DMS114 treated with DMSO at 0.1 percent for 48 hours (cell line): Measurements from ENCODE around the gene TIMM22.
"Not testable (repeated sequence)": the region's sequence is repeated elsewhere in the genome, so short reads cannot be mapped to it uniquely, and the experiment has no call there.

Source experiments
- DNase-seq: peaks from one replicate; lab custom pipeline; 2025; ENCODE audit not compliant: unreplicated experiment; lab: John Stamatoyannopoulos, UW

TIMM22 gene

DNA sequence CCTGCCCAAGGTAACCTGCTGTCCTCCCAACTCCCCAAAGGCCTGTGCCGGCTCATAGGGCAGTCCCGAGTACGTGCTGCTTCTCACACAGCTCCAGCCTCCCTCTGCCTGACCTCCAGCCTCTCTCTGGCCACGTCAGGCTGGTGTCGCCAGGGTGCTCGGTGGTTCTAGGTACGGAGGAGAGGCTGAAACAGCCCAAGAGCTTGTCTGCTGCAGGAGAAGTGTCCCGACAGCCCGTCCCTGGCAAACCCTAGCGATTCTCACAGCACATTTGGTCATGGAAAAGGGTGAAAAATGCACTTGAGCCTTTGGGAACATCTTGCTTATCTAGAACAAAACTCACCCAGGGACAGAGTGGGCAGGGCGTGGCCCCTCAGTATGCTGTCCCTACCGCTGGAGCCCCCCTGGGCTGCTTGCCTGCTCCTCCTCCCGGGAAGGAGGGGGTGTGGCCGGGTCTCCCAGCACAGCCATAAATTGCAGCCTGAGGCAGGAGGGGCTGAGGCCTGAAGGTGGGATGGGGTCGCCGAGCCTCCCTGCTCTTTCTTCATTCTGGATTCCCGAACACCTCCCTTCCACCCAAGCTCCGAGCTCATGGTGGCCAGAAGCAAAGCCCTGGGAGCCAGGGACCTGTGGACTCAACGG, 40.4 kb downstream of the TIMM22 start:
- DNase-seq = no peak

DNA sequence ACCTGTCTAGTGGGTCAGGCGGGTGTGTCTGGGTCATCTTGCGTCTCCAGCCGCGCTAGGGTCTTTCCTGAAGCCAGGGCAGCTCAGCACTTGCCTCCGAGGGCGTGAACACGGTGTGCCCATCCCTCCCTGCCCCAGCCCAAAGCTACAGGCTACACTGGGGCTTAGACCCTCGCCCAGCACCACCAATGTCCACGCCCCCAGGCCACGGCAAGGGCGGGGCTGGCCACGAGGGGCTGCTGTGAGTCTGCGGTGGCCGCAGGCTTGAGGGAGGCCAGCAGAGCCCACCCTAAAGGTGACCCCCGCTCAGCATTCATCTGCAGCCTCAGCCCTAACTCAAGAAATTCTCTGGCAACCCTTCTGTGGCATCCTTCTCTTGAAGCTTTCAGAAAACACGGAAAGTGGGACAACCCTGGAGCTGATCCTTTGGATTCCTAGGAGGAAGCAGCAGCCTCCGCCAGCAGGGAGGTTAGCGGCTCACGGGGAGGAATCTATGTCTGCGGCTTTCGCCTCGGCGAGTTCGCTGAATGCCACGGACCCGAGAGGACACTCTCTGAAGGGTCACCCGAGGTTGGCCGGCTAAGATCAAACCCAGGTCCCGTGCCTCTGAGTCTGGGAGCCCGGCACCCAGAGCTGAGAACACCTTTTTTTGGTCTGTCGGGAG, 41.7 kb downstream of the TIMM22 start:
- DNase-seq = no peak

DNA sequence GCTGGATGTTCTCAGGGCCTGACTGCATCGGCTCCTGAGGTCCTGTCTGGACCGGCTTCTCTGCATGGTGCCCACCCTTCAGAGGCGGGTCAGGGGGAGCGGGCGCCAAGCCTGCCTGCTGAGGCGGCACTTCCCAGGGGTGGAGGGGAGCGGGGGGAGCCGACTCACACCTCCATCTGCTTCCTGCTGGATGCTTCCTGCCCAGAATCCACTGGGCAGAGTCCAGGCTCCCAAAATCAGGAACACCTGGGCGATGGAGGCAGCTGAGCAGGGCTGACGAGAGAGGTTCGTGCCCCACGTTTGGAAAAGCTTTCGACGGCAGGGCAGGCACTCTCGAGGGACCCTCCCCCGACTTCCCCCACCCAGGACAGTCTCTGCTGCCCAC, 42.2 kb downstream of the TIMM22 start:
- DNase-seq = no peak

DNA sequence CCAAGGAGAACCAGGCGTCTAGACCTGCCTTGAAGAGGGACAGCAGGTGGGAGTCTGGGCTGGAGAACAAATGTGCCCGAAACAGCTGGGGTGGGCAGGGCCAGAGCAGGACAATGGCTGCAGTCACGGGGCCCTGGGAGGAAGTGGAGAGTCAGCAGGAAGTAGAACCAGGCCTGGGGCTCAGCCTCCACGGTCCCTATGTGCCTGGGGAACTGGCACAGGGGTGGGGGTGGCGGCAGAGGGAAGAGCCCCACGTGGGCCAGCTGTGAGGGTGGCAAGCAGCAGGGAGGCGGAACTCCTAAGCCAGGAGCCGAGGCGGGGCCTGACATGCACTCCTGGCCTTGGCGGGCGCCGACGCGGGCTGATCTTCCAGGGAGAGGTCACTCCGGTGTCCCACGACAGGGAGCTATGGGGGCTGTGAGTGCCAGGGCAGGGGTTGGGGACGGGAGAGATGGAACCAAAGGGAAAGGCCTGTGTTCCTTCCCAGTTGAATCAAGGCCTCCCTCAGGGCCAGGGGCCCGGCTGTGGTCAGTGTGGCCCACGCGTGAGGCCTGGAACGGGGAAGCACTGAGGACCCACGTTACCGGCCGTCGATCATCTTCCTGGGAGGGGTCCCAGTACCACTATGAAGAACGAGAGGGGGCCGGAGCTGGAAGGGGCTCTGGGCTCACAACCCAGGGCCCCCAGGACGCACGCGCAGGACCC, 42.7 kb downstream of the TIMM22 start:
- DNase-seq = no peak

DNA sequence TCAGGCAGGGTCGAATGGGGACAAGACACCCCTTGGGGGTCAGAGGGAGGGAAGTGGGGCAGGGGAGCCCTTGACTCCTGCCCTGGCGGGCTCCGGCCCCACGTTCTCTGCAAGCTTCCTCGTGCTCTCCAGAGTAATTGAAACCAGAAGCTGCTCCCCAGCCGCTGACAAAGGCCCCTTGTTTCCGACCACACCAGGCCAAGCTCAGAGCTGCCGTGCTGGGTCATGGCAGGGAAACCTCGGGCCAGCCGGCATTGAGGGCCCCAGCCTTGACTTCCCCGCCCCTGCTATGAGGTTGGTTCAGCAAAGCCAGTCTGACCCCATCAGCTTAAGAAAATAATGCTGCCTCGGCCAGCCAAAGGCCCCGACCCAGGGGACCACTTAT, 43.3 kb downstream of the TIMM22 start:
- no peak for DNase-seq

DNA sequence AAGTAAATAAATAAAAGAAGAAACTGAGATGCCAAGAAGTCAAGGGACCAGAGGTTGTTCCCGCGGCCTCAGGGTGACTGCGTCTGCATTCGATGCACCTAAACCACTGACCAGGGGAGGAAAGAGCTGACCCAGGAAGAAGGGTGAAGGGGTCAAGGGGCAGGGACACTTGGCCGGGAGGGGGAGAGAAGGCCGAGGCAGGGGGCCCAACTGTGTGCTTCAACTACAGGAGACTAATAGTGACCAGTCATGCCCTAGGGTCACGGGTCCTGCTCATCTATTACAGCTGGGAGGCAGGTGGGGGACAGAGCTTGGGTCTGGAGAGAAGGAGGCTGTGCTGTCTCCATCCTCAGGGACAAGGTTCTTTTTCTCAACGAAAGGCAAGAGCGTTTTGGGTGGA, 44.8 kb downstream of the TIMM22 start:
- DNase-seq = no peak

DNA sequence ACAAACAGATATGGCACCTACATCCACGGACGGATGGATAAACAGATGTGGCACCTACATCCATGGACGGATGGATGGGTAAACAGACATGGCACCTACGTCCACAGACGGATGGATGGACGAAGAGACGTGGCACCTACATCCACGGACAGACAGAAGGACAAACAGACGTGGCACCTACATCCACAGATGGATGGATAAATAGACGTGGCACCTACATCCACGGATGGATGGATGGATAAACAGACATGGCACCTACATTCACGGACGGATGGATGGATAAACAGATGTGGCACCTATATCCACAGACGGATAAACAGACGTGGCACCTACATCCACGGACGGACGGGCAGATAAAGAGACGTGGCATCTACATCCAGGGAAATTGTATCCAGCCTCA, 45.6 kb downstream of the TIMM22 start:
- no peak for DNase-seq

DNA sequence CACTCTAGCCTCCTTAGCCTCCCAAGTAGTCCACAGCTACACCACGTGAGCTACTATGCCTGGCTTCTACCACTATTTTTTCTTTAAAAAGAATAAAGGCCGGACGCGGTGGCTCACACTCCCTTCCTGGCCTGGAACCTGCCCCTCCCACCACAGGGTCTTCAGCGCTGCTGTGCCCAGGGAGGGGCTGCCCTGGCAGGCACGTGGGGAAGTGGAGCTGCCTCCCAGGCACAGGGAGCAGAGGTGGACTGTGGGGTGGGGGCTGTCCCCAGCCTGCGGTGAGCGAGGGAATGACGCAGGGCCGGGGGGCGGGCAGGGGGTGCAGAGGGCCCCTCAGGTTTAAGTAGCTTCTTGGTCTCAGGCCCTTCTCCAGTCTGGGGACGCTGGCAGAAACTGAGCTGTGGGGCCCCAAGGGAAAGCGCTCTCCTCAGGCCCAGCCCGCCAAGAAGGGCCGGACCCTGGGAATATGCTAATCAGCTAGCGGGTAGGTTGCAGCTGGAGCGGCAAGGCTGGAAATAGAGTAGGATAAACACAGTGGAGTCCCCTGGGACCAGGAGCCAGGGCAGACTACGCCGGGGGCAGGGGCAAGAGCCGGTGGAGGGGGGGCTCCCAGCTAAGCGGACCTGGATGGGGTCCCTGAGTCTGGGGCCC, 46.8 kb downstream of the TIMM22 start:
- DNase-seq = no peak

DNA sequence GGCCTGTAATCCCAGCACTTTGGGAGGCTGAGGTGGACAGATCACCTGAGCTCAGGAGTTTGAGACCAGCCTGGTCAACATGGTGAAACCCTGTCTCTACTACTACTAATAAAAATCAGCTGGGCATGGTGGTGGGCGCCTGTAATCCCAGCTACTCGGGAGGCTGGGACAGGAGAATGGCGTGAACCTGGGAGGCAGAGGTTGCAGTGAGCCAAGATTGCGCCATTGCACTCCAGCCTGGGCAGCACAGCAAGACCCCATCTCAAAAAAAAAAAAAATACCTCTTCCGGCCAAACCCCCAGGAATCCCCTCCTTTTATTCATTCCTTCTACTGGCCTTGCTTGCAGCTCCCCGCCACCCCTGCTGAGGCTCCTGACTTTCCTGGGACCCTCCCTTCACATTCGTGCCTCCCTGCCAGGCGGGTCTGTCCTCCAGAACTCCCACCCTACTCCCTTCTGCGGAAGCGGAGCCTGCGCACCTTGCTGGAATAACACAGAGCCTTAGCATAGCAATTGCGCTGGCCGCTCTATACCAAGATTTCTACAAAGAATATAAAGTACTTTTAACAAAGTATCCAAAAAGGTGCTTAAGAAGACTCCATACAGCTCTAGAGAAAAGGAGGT, 47.6 kb downstream of the TIMM22 start:
- not testable (repeated sequence) for DNase-seq

DNA sequence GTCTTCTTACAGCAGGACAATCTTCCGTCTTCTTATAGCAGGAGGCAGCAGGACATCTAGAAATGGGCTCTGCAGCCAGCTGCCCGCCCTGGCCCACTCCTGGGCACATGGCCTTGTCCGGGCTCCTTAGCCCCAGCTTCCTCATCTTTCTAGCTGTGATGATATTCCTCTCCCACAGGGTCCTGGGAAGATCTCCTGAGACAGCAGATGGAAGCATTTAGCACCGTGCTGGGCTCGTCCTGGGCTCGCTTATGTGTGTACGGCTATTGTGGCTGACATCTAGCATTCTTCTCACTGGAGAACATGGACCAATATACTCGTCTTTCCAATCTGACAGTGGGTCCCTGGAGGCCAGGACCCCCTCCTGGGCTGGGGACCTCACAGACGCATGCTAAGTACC, 48.5 kb downstream of the TIMM22 start:
- no peak for DNase-seq

DNA sequence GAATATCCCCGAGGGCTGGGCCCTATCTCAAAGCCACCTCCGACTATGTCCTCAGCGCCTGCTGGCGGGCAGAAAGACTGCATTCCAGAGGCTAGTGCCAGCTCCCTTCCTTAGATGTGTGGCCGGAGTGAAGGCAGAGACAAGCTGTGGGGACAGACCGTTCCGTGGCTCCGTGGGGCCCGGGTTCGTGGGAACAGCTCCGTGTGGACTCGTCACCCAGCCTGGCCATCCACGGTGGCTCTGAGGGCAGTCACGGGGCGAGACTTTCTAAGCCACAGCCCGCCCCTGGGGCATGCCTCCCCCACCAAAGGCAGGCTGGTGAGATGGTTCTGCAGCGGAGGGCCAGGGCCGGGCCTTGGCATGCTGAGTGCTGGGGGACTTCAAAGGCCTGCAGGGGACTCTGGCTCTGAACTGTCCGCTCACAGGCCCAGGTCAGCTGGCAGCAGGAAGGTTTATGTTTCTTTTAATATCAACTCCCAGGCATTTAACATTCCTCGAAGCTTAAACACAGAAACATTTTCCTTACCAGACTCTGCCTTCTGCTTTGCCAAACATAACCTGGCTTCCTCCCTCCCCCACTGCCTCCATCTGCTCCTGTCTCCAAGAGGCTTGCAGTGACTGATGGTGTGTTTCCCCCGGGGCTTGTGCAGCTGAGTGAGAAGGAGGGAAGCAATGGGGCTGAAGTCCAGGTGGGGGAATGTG, 50.4 kb downstream of the TIMM22 start:
- no peak for DNase-seq

DNA sequence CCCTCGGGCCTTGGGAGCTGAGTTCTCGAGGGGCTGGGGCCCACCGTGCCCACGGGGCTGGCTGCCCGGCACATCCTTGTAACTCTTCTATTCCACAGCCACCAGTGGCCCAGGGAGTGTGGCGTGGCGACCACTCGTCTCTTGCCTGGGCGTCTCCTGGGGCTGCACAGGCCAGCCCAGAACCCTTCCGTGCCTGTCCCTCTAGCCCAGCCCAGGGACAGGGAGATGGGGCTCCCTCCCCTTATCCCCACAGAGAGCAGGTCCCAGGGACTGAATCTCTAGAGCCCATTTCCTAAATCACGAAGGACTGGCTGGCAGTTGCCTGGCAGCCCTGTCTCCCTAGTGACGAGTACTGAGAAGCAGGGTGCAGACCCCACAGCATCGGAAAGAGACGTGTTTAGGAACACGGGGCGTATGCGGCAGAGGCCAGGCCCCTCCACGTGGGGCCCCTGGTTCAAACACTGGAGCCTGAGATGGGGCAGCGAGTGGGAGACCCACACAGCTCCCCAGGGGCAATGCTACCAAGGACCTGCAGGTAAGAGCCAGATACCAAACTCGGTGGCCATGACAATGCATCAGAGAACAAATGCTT, 51.0 kb downstream of the TIMM22 start:
- no peak for DNase-seq

DNA sequence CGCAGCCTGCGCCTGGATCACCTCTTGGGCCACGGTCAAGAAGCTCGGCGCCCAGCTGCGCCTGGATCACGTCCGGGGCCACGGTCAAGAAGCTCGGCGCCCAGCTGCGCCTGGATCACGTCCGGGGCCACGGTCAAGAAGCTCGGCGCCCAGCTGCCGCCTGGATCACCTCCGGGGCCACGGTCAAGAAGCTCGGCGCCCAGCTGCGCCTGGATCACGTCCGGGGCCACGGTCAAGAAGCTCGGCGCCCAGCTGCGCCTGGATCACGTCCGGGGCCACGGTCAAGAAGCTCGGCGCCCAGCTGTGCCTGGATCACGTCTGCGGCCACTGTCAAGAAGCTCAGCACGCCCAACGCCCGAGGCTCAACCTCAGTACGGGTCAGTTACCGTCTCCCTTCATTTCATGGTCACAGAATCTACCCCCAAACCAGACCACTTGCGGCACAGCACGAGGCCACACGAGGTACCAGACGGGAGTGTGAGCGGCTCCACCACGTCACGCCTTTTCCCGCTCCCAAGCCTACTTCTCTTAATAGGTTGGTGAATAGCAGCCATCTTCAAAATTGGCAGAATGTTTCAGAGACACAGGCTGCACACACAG, 51.7 kb downstream of the TIMM22 start:
- not testable (repeated sequence) for DNase-seq

DNA sequence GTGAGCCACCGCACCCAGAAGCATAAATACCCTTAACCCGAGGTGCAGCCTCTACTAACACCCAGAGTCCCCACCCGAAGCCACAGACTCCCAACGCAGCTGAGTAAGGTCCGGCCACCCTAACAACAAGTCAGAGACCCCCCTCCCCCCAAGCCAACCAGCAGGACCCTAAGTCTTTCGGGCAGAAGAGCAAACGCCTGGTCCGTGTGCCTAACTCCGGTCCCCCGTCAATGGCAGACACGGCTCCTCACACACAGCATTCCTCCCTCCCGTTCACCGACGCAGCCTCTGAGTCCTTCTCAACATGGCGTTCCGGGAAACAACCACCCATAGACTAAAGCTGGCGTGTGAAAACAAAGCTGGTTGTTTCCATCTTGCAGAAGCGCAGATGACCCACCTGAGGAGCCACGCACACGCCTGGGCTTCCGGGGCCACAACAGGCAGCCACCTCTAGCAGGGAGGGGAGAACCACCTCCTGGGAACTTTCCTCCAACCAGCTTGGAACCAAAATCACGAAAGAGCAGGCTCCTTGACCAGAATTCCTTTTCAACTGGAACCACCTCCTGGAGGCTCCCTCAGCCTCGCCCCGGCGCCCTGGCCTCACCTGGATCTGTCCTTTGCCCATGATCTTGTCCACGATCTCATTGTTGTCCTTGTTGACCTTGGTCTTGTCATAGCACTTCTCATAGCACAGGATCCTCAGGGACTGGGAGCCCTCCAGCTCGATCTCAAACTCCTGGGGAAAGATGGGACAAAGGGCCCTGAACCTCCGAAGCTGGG, 52.7 kb downstream of the TIMM22 start:
- DNase-seq = no peak

DNA sequence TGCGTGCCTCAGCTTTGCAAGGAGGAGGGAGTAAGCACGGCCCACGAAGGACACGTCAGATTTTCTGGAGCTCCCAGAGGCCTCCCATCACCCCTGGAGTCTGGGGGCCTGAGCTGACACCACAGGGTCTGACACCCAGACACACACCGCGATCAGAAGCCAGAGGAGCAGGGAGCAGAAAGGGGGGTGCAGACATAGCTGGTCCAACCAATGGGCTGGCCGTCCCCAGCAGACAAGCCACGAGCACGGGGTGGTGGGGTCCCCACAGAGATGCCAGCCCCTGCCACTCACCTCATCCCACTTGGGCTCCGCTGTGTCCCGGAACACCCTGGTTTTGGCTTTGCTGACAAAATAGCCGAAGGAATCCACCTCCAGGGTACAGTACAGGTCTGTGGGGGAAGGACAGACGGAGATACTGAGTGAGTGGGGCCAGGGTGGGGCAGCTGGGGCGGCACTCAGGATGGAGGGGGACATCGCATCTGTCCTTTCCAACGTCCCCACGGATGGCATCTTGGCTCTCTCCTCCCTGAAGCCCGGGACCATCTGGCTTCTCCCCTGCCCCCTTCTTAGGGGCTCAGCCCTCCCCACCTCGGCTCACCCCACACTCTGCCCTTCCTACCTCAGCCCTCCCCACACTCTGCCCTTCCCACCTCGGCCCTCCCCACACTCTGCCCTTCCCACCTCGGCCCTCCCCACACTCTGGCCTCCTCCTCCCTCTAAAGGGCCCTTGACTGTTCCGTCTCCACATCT, 53.5 kb downstream of the TIMM22 start:
- DNase-seq = no peak

DNA sequence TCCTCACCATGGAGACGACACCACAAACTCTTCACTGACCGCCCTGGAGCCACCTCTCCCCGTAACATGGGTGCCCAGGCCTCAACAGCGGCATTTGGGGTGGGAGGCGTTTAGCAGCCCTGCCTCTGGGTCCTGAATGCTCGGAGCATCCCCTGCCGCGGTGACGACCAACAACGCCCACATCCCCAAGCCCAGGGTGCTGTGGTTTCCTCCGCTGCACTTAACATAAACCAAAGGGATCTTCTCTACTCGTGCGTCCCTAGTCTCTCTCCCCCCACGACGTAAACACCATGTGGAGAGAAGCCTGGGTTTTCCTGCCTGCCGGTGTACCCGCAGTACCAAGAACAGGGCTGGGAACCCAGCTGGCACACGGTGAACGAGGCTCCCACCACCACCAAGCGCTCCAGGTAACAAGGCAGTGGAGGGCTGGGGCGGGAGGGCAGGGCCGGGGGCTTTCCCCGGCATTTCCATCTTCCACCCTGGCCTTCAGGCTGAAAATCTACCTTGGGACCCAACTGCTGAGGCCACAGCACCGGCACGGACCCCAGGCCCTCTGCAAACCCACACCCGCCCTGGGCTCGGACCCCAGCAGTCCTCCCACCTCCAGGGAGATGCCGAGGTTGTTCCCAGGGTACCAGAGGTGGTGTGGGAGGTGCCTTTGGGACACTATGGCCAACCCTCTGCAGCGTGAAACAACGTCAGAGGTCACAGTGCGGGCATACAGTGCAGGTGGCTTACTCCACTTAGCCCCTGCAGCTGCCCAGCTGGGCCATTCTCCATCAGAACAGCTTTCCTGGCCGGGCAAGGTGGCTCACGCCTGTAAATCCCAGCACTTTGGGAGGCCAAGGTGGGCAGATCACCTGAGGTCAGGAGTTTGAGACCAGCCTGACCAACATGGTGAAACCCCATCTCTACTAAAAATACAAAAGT, 54.3 kb downstream of the TIMM22 start:
- no peak for DNase-seq
